H9 (cell line): ENCODE data around the gene CIT. TPM values are rescaled to one million over a fixed set of nuclear protein-coding genes. Genes with fewer than 3 reads are reported as not detected.

Experiments used
- DNase-seq: peaks from one replicate; pipeline ENCODE4 v3.0.0-alpha.2; 2017
- H2AFZ ChIP-seq: one replicate; pipeline ENCODE4 v1.6.1; 2013; ENCODE audit warnings: mild to moderate bottlenecking, low read length, control low read depth, moderate library complexity
- H2AK5ac ChIP-seq: 2 replicates; pipeline ENCODE4 v1.6.1; 2013; ENCODE audit warnings: low read length, control low read depth, mixed read lengths; ENCODE audit not compliant: insufficient read length
- H2BK120ac ChIP-seq: one replicate; pipeline ENCODE4 v1.6.1; 2013; ENCODE audit warnings: low read depth, mild to moderate bottlenecking, low read length, control low read depth, inconsistent platforms; ENCODE audit not compliant: poor library complexity, severe bottlenecking
- H2BK12ac ChIP-seq: 2 replicates; pipeline ENCODE4 v1.6.1; 2013; ENCODE audit warnings: low read length, control low read depth, mixed read lengths, low read depth; ENCODE audit not compliant: insufficient read length
- H2BK15ac ChIP-seq: 2 replicates; pipeline ENCODE4 v1.6.1; 2013; ENCODE audit warnings: low read depth, low read length, control low read depth
- H2BK20ac ChIP-seq: one replicate; pipeline ENCODE4 v1.6.1; 2013; ENCODE audit warnings: low read depth, mild to moderate bottlenecking, low read length, control low read depth, inconsistent platforms; ENCODE audit not compliant: poor library complexity, severe bottlenecking
- H2BK5ac ChIP-seq: 2 replicates; pipeline ENCODE4 v1.6.1; 2013; ENCODE audit warnings: low read length, control low read depth, mixed read lengths; ENCODE audit not compliant: insufficient read length
- H3K14ac ChIP-seq: 2 replicates; pipeline ENCODE4 v1.6.1; 2013; ENCODE audit warnings: low read length, control low read depth; ENCODE audit not compliant: insufficient read depth
- H3K18ac ChIP-seq: 2 replicates; pipeline ENCODE4 v1.6.1; 2013; ENCODE audit warnings: low read depth, mild to moderate bottlenecking, mixed read lengths, low read length, control low read depth; ENCODE audit not compliant: insufficient read length
- H3K23ac ChIP-seq: 2 replicates; pipeline ENCODE4 v1.6.1; 2013; ENCODE audit warnings: low read length, control low read depth, mixed read lengths, low read depth; ENCODE audit not compliant: insufficient read length
- H3K23me2 ChIP-seq: 2 replicates; pipeline ENCODE4 v1.6.1; 2013; ENCODE audit warnings: low read depth, mild to moderate bottlenecking, mixed read lengths, low read length, control low read depth; ENCODE audit not compliant: insufficient read length, poor library complexity, severe bottlenecking
- H3K27ac ChIP-seq: 2 replicates; pipeline ENCODE4 v1.5.1; 2013; ENCODE audit warnings: low read length, control low read depth, mixed read lengths, low read depth; ENCODE audit not compliant: insufficient read length
- H3K27me3 ChIP-seq: 2 replicates; pipeline ENCODE4 v1.6.1; 2013; ENCODE audit warnings: low read length, control low read depth, inconsistent platforms; ENCODE audit not compliant: insufficient read depth
- H3K4ac ChIP-seq: 2 replicates; pipeline ENCODE4 v1.6.1; 2013; ENCODE audit warnings: low read depth, mild to moderate bottlenecking, control low read depth, inconsistent platforms, low read length, moderate library complexity
- H3K4me1 ChIP-seq: 2 replicates; pipeline ENCODE4 v1.6.1; 2013; ENCODE audit warnings: low read length, control low read depth, inconsistent platforms; ENCODE audit not compliant: insufficient read depth
- H3K4me2 ChIP-seq: 2 replicates; pipeline ENCODE4 v1.6.1; 2013; ENCODE audit warnings: low read length, control low read depth, mixed read lengths; ENCODE audit not compliant: insufficient read length, insufficient read depth
- H3K56ac ChIP-seq: 2 replicates; pipeline ENCODE4 v1.6.1; 2013; ENCODE audit warnings: low read depth, mild to moderate bottlenecking, mixed read lengths, low read length, control low read depth; ENCODE audit not compliant: insufficient read length
- H3K79me1 ChIP-seq: 2 replicates; pipeline ENCODE4 v1.6.1; 2013; ENCODE audit warnings: low read depth, mild to moderate bottlenecking, moderate library complexity, low read length, control low read depth, inconsistent platforms; ENCODE audit not compliant: insufficient read depth, poor library complexity, severe bottlenecking
- H3K79me2 ChIP-seq: 2 replicates; pipeline ENCODE4 v1.6.1; 2013; ENCODE audit warnings: low read length, control low read depth, inconsistent platforms; ENCODE audit not compliant: insufficient read depth
- H3K9ac ChIP-seq: 2 replicates; pipeline ENCODE4 v1.6.1; 2013; ENCODE audit warnings: low read length, control low read depth, mixed read lengths; ENCODE audit not compliant: insufficient read length; ENCODE audit errors: extremely low read depth
- H3K9me3 ChIP-seq: one replicate; pipeline ENCODE4 v1.6.1; 2013; ENCODE audit warnings: low read depth, low read length, inconsistent platforms; ENCODE audit not compliant: control insufficient read depth
- H3T11ph ChIP-seq: one replicate; pipeline ENCODE4 v1.6.1; 2013; ENCODE audit warnings: mild to moderate bottlenecking, low read length, control low read depth, inconsistent platforms
- H4K20me1 ChIP-seq: one replicate; pipeline ENCODE4 v1.6.1; 2013; ENCODE audit not compliant: control insufficient read depth, insufficient read length, insufficient read depth
- H4K5ac ChIP-seq: 2 replicates; pipeline ENCODE4 v1.6.1; 2013; ENCODE audit warnings: low read depth, mild to moderate bottlenecking, mixed read lengths, low read length, control low read depth; ENCODE audit not compliant: insufficient read length
- H4K8ac ChIP-seq: replicated peaks from 2 replicates; pipeline ENCODE4 v1.6.1; 2013; ENCODE audit warnings: low read length, control low read depth, mixed read lengths, low read depth; ENCODE audit not compliant: insufficient read length
- H4K91ac ChIP-seq: 2 replicates; pipeline ENCODE4 v1.6.1; 2013; ENCODE audit warnings: low read depth, mild to moderate bottlenecking, moderate library complexity, mixed read lengths, low read length, control low read depth; ENCODE audit not compliant: insufficient read length
- H3K27ac Mint-ChIP-seq, 3 experiments: 2 replicates in 2 of 3; 3 replicates in 1 of 3; pipeline ENCODE4 v1.8.0; 2020 to 2021; ENCODE audit warnings: mixed read lengths in 3 of 3, mild to moderate bottlenecking in 1 of 3, moderate library complexity in 1 of 3
- H3K27me3 Mint-ChIP-seq: 2 replicates; pipeline ENCODE4 v1.8.0; 2021; ENCODE audit warnings: low read depth, mild to moderate bottlenecking, moderate library complexity, mixed read lengths
- H3K36me3 Mint-ChIP-seq, 3 experiments: 2 replicates in 2 of 3; 3 replicates in 1 of 3; pipeline ENCODE4 v1.8.0; 2020 to 2021; ENCODE audit warnings: low read depth in 3 of 3, mixed read lengths in 3 of 3; ENCODE audit not compliant: insufficient read depth in 1 of 3
- H3K4me1 Mint-ChIP-seq, 2 experiments: 2 replicates each; pipeline ENCODE4 v1.8.0; 2020; ENCODE audit warnings: mixed read lengths in 2 of 2
- H3K4me3 Mint-ChIP-seq, 2 experiments: 2 replicates in 1 of 2; 3 replicates in 1 of 2; pipeline ENCODE4 v1.8.0; 2020 to 2021; ENCODE audit warnings: mild to moderate bottlenecking in 2 of 2, mixed read lengths in 2 of 2, moderate library complexity in 1 of 2
- H3K9me3 Mint-ChIP-seq, 2 experiments: 2 replicates in 1 of 2; 3 replicates in 1 of 2; pipeline ENCODE4 v1.8.0; 2020; ENCODE audit warnings: mild to moderate bottlenecking in 2 of 2, mixed read lengths in 2 of 2, moderate library complexity in 1 of 2
- CTCF ChIP-seq: fragments of 200-600 bp; sonication (generic); conservative IDR thresholded peaks from 3 replicates; pipeline ENCODE4 v1.8.0; 2021; ENCODE audit warnings: antibody characterized with exemption, mild to moderate bottlenecking
- WGBS: extraction: QIAGEN DNeasy Blood & Tissue Kit; methylation state at CpG from one replicate; pipeline ENCODE4 v1.1.7; 2013; ENCODE audit warnings: missing lambda C conversion rate, low lambda C conversion rate, mixed read lengths; ENCODE audit not compliant: insufficient read length; ENCODE audit errors: extremely low coverage; 5-methylcytosine and 5-hydroxymethylcytosine counted together
- total RNA-seq: library from RNA; stranded (reverse); gene quantifications from 2 replicates; pipeline ENCODE4 v1.2.1, GENCODE V29; 2021

CIT gene
- total RNA-seq, 1 experiment from 2014 or later, result 55.3 TPM

- Histone ChIP-seq H3K14ac (no peak overlapping the region), H3K27me3 (no peaks in the 10 kb centered on the region), H3K79me1 (no peaks in the 10 kb centered on the region), H4K8ac (no peak overlapping the region), H3K9me3 (no peaks in the 10 kb centered on the region), H3K56ac (no peak overlapping the region), H3K18ac (no peak overlapping the region), H2BK120ac (no peak overlapping the region), H3K23ac (no peak overlapping the region), H4K20me1 (no peaks in the 10 kb centered on the region), H4K91ac (no peak overlapping the region), H3K79me2 (no peaks in the 10 kb centered on the region), H2AFZ (no peak overlapping the region), H2BK20ac (no peak overlapping the region), H3K4me1 (no peaks in the 10 kb centered on the region), H2BK5ac (no peak overlapping the region), H3T11ph (no peak overlapping the region), H4K5ac (no peak overlapping the region), H3K27ac (no peak overlapping the region), H3K4me2 (no peak overlapping the region), H2BK12ac (no peak overlapping the region), H3K9ac (no peak overlapping the region), H2BK15ac (no peak overlapping the region), H3K4ac (no peak overlapping the region), H2AK5ac (no peak overlapping the region), H3K23me2 (no peaks in the 10 kb centered on the region)
- DNase-seq, result no peak
- H3K27ac Mint-ChIP-seq, result no peak overlapping the region
- H3K9me3 Mint-ChIP-seq, result peaks cover 0 to 2% of the 10 kb centered on the region in 2 experiments; a peak in 1 of 5 replicates
- H3K27me3 Mint-ChIP-seq, result peaks cover 19% of the 10 kb centered on the region
- WGBS, result no CpG with 5 or more reads among the region's 3 CpGs
- no peak overlapping the region for H3K4me3 Mint-ChIP-seq
- no peaks in the 10 kb centered on the region; a peak in 1 of 7 replicates for H3K36me3 Mint-ChIP-seq
- TF ChIP-seq CTCF, result no peak
- no peaks in the 10 kb centered on the region for H3K4me1 Mint-ChIP-seq
Observed at GRCh38 chr12:119644930-119645329, 232.2 kb downstream of the CIT start.
